Liver (tissue), 3 donors: ENCODE measurements around the gene OR2A7.
"Not testable (repeated sequence)": the region's sequence is repeated elsewhere in the genome, so short reads cannot be mapped to it uniquely, and the experiment has no call there.

Experiments used
- CTCF ChIP-seq: fragments of 150-350 bp; IDR thresholded peaks from 2 replicates; pipeline ENCODE4 v1.5.1; 2017; ENCODE audit warnings: improper control_type of control experiment, low read depth, low read length; ENCODE audit not compliant: missing input control
- EGR1 ChIP-seq, 2 donors: IDR thresholded peaks; 2 replicates each; pipeline ENCODE4 v1.6.1; 2016 to 2018; ENCODE audit warnings: antibody characterized with exemption in 2 of 2, low read depth in 2 of 2
- FOXA1 ChIP-seq: IDR thresholded peaks from 2 replicates; pipeline ENCODE4 v1.6.1; 2016; ENCODE audit warnings: antibody characterized with exemption
- GABPA ChIP-seq, 2 donors: IDR thresholded peaks in 1 of 2; conservative IDR thresholded peaks in 1 of 2; 2 replicates each; pipeline ENCODE4 v1.6.1; 2016; ENCODE audit warnings: antibody characterized with exemption in 2 of 2, mild to moderate bottlenecking in 1 of 2, moderate library complexity in 1 of 2
- JUND ChIP-seq, 2 donors: IDR thresholded peaks; 2 replicates each; pipeline ENCODE4 v1.6.1; 2016; ENCODE audit warnings: antibody characterized with exemption in 2 of 2
- RAD21 ChIP-seq, 2 donors: IDR thresholded peaks; 2 replicates each; pipeline ENCODE4 v1.6.1; 2016; ENCODE audit warnings: antibody characterized with exemption in 2 of 2, mild to moderate bottlenecking in 2 of 2
- RXRA ChIP-seq, 2 donors: IDR thresholded peaks; 2 replicates each; pipeline ENCODE4 v1.6.1; 2017 to 2018; ENCODE audit warnings: antibody characterized with exemption in 2 of 2, mild to moderate bottlenecking in 1 of 2
- SP1 ChIP-seq: IDR thresholded peaks from 2 replicates; pipeline ENCODE4 v1.6.1; 2018; ENCODE audit warnings: antibody characterized with exemption, mild to moderate bottlenecking
- TAF1 ChIP-seq: conservative IDR thresholded peaks from 2 replicates; pipeline ENCODE4 v1.6.1; 2016; ENCODE audit warnings: antibody characterized with exemption, mild to moderate bottlenecking
- YY1 ChIP-seq: IDR thresholded peaks from 2 replicates; pipeline ENCODE4 v1.6.1; 2016; ENCODE audit warnings: antibody characterized with exemption, mild to moderate bottlenecking
- TF ChIP-seq, protein P1 (sequence below): IDR thresholded peaks from 2 replicates; pipeline ENCODE4 v1.6.1; 2016; ENCODE audit warnings: antibody characterized with exemption
- TF ChIP-seq, protein P2 (sequence below): IDR thresholded peaks from 2 replicates; pipeline ENCODE4 v1.6.1; 2016; ENCODE audit warnings: antibody characterized with exemption
- donor health status: healthy.
- donor health status: healthy.

DNA sequence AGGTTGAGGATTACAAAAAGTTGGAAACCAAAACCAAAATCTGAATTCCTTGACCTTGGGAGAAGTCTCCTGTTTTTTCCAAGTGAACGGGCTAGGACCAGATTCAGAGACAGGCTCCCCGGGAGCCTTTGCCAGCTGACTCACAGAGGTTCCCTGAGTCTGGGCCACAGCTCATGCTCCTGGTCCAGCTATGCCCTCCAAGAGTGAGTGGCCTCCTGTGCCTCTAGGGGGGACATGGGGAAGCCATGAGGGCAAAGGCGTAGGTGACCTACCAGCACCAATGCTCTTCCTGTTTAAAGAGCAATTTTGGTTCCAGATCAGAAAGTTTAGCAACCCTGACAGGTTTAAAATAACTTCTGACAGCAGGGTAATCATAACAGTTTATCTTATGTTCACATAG lies 35.8 kb downstream of the OR2A7 start:
- not testable (repeated sequence) for TF ChIP-seq CTCF; FOXA1; SP1; RXRA (IDR thresholded peaks at IDR 0.05); RAD21 (IDR thresholded peaks at IDR 0.05); TAF1; JUND (IDR thresholded peaks at IDR 0.05); YY1; GABPA (IDR thresholded peaks at IDR 0.05 in 1 of 2, conservative IDR thresholded peaks at IDR 0.05 in 1 of 2); EGR1 (IDR thresholded peaks at IDR 0.05; ENCODE audit: low read depth in 2 of 2)
- TF ChIP-seq, protein P1, sequence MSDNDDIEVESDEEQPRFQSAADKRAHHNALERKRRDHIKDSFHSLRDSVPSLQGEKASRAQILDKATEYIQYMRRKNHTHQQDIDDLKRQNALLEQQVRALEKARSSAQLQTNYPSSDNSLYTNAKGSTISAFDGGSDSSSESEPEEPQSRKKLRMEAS = not testable (repeated sequence)
- TF ChIP-seq, protein P2, sequence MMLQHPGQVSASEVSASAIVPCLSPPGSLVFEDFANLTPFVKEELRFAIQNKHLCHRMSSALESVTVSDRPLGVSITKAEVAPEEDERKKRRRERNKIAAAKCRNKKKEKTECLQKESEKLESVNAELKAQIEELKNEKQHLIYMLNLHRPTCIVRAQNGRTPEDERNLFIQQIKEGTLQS = not testable (repeated sequence)
